Fibroblast of gingiva (primary cell): ENCODE data around the gene MTERF4.

Experiments used
- DNase-seq: peaks from one replicate; pipeline ENCODE4 v3.0.0-alpha.2; 2011; ENCODE audit warnings: low read depth

The MTERF4 gene, protein sequence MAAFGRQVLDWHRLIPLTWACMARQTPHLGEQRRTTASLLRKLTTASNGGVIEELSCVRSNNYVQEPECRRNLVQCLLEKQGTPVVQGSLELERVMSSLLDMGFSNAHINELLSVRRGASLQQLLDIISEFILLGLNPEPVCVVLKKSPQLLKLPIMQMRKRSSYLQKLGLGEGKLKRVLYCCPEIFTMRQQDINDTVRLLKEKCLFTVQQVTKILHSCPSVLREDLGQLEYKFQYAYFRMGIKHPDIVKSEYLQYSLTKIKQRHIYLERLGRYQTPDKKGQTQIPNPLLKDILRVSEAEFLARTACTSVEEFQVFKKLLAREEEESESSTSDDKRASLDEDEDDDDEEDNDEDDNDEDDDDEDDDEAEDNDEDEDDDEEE

DNA sequence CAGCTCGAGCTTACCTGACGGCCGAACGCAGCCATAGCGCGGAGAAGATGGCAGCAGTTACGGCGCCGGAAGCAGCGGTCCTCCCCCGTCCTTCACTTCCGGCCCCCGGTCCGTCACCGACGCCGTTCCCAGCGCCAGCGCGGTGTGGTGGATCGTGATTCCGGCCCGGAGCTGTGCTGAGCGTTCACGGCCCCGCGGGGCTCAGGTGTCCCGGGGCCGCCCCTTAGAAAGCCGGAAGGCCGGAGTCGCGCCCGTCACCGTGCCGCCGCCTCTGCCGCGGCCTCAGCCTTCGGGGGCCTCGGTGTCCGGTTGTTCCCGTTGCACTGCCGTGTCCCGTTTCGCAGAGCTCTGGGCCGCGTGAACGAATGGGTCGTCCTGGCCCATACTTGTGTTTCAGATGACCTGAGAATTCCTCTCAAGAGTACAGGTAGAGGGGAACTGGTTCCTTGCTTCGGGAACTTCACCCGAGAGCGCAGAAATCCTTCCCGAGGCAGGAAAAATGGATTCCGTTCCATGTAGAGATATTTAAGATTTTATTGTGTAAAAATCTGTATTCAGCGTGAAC is at the start of gene MTERF4:
Gene MTERF4, minus strand, starts transcription at position 49 of the 565 bp plus-strand sequence. Its CDS starts 14 bp downstream, at position 35.
- peak; percentile 81 for DNase-seq

DNA sequence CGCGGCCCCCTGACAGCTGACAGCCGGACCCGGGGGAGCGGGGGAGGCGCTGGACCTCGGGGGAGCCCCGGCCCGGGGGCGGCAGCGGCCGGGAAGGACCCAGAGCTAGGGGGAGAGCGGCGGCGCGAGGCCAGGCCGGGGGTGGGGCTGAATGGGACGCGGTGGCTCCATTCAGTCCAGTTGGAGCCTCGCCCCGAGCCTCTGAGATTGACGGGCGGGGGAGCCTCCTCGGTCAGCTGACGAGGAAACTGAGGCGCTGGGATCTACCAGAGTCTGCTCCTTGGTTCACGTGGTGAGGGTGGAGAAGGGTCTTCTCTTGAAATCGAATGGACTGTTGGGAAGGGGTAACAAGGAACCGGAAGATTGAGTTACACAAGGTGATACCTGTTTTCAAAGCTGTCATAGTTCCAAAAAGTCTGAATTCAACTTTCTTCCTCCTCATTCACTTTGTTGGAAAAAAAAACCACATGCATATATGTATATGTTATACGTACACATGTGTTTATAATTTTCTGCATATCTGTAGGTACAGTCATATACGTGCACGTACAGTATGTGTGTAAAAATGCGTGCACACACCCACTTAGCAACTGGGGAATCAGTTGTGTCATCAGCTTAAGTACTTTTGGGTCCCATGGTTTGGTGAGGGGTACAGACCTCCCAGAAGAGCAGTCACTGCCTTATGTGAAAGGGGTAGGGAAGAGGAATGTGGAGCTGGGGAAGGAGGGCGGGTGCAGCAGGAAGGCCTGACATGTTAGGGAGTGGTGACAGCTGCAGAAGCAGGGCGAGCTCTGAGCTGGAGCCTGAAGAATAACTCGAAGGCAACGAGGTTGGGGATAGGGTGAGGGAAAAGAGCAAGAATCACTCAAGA is 48.8 kb upstream of the MTERF4 start:
- DNase-seq, result no peak

DNA sequence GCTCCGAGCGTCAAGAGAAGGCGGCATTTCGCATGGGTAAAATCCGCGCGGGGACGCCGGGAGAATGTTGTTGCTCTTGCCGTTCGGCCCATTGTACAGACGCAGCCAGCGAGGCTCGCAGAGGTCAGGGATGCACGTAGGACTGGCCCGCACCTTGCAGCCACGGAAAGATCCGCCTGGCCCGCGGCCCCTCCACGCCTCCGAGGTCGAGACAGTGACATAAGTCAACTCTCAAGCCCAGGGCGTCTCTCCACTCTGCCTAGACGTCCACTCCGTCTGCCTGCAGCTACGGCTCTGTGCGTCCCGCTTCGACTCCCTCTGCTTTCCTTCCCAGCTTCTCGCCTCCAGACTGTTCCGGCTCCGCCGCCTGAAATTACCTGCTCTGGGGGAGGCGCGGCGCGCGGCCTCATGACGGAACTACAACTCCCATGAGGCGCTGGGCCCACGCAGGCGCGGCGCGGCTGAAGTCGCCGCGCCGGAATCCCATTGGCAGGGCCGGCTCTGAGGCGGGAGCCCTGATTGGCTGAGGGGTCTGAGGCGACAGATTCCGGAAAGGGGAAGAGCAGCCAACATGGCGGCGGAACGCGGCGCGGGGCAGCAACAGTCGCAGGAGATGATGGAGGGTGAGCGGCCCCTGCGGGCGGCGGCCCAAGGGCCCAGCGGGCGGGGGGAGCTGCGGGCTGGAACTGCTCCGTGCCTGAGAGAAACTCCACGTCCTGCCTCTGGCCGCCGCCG is 48.0 kb upstream of the MTERF4 start, which contains the start of gene PPP1R7:
Gene PPP1R7, plus strand, starts transcription at position 543 of the 735 bp plus-strand sequence. Its CDS starts 29 bp downstream, at position 572.
- peak; percentile 87 for DNase-seq

DNA sequence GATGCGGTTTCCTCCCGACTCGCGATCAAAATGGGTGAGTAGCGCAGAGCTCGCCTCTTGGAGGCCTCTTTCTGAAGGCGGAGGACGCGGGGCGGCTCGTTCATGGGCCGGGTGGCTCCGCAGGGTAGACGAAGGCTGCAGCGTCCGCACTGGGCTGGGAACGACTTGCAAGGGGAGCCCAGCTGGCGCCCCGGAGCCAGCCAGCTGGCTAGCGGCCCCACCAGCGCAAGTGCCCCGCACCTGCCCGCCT is 47.5 kb upstream of the MTERF4 start:
- DNase-seq, result no peak

DNA sequence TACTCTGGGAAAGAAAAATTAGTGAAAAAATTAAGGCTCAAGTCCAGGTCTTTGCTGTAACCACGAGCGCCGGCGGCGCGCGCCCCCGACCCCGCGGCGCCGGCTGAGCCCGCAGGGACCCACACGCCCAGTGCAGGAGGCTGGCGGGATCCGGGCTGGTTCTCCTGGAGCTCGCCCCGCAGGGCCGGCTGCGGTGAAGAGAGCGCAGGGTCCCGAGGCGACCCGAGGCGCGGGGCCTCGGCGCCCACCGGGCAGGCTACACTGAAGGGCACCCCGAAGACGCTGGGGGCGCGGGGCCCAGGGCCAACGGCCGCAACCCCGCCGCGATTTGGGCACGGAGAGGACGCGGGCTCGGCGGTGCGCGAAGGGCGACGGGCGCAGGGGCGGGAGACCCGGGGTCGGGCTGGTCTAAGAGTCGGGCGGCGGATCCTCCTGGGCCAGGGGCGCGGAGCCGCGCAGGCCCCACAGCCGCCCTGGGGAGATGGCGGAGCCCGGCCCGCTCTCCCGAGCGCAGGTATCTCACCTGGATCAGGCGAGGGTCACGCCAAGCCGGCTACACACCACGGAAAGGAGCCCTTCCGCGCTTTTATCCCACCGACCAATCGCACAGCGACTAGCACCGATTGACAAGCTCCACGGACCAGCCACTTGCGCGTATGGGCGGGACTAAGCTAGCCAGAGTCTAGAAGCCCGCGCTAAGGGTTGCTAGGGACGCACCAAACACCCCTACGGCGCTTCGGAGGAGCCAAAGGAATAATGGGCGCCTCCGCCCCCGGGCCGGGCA is 47.0 kb upstream of the MTERF4 start, which contains the start of gene PASK:
Gene PASK, minus strand, starts transcription at position 582 of the 784 bp plus-strand sequence. CDS start 6,440 bp downstream, outside the sequence.
- DNase-seq, result peak; percentile 89

DNA sequence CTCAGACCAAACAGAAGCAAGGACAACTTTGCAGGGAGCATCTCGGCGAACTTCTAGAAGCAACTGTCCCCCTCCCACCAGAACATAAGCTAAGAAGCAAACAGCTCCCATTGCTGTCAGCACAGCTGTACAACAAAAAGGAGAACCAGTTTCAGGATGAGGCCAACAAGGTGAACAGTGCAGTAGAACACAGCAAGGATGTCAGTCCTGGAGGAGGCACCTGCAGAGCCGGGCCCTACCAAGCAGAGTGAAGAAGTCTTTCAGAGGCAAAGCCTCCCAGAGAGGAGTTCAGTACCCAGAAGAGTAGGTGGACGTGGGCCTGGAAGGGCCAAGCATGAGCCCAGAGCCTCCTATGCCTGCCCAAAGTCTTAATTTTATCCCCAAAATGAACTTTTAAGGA is 46.2 kb upstream of the MTERF4 start:
- no peak for DNase-seq

DNA sequence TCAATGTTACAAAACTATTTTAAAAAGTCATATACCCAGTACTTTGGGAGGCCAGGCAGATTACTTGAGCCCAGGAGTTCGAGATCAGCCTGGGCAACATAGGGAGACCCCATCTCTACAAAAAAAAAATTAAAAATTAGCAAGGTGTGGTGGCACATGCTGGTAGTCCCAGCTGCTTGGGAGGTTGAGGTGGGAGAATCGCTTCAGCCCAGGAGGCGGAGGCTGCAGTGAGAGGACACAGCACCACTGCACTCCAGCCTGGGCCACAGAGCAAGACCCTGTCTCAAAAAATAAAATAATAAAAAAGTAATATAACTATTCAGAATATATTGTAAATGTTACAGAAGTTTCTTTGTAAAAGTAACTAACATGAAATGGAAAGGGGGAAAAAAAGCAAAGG is 45.2 kb upstream of the MTERF4 start:
- no peak for DNase-seq

DNA sequence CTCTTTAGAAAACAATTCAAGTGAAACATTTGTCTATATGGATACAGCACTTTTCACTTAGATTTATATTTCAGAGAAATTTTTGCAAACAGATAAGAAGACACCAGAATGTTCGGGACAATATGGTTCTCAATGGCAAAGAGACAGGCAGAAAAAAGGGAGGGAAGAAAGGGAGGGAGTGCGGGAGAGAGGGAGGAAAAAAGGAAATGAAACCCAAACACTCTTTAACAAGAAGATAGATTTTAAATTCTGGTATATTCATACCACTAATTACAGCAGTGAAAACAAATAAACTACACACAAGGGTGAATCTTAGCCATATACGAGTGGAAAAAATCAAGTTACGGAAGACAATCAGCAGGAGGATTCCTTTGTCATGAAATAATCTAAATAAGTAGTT is 44.2 kb upstream of the MTERF4 start:
- DNase-seq, result no peak

DNA sequence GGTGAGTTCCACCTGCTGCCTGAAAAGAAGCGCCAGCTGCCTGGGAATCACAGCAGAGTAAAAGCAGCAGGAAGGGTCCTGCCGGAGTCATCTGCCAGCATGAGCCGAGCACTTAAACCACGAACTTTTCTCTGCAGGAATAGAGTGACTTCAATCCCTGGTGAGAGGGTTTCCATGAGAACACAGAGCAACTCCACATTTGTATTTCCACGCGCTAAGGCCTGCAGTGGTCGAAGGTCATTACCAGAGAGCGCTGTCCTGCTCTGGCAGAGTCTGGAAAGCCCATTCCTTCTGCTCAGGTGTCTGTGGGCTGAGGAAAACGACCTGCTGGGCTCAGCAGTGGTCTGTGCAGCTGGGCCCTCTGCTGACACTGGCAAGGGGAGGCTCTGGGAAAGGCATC is 40.5 kb upstream of the MTERF4 start:
- no peak for DNase-seq

DNA sequence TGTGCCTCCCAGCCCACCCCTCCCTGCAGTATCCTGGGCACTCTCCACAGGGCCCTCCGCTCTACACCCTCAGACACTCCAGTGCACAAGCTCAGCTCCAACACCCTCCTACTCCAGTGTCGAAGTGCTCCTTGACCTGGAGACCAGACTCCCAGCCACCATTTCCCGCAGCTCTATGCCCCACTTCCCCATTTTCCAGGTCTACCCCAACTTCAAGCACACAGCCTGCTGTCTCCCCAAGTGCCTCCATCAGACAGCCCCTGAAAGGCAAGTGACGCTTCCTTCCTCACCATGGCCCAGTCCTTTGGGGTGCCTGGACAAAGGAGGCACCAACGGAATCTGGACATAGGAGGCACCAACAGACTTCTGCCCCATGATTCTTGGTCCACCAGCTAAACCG is 40.0 kb upstream of the MTERF4 start:
- DNase-seq, result no peak

DNA sequence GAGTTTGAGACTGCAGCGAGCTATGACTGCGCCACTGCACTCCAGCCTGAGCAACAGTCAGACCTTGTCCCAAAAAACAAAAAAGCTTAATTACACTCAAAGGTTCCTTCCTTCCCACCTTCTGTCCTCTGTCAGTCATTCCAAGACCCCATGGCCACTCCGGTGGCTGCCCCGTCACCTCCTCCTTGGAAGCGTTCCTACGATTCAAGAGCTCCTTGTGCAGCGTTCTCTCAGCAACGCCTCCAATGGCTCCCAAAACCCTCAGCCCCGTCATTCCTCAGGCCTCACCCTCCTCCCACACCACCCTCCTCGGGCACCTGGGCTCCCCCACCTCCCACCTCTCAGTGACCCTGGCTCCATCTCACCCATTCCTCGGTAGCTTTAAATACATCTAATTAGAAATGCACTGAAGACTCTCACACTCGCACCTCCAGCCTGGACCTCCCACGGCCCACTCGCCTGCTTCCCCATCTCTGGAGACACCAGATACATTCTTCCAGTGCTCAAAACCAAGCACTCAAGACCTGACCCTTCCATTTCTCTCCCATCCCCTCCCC is 39.2 kb upstream of the MTERF4 start:
- DNase-seq, result no peak

DNA sequence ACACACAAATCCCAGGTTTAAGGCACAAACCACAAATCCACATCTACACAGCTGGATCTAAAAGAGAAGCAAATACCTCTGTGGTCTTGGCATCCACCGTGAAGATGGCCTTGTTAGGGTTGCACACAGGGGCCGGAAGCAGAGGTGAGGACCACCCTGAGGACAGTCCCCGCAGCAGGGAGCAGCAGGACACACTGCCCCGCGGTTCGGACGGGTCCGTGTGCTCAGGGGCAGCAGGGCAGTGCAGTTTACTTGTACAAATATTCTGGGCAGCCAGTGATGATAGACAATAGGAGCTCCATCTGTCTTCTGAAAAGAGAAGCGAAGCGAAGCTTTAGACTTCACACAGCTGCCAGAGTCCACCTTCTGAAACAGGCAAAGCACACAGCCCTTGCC is 38.4 kb upstream of the MTERF4 start:
- DNase-seq, result no peak

DNA sequence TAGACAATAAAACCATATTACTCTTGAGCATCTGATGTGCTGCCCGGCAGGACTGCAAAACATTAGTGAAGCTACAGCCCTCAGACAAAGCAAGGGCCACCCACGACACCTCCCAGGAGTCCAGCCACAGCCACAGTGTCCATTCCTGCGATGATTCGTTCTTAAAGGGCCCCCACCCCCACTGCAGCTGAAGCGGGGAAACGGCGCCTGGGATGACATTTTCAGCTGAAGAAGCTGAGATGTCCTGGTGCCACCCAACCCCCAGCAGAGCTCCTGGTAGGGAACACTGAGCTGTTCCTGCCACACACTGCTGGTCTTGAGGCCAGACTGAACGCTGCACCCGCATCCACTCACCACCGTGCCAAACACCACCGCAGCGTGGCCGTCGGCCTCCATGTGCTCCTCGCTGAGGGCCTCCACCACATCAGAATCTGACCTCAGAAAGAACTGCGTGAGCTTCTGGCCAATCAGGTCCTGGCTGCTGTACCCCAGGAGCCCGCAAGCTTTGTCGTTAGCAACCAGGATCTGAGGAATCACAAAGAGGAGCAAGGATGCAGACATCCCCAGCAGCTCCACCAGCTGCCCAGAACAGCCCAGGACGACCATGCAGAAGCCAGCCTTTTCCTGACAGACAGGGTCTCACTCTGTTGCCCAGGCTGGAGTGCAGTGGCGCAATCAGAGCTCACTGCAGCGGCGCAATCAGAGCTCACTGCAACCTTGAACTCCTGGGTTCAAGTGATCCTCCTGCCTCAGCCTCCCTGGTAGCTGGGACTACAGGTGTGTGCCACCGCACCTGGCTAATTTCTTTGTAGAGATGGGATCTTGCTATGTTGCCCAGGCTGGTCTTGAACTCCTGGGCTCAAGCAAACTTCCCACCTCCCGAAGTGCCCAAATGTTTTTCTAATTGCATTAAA is 37.7 kb upstream of the MTERF4 start:
- DNase-seq, result no peak

DNA sequence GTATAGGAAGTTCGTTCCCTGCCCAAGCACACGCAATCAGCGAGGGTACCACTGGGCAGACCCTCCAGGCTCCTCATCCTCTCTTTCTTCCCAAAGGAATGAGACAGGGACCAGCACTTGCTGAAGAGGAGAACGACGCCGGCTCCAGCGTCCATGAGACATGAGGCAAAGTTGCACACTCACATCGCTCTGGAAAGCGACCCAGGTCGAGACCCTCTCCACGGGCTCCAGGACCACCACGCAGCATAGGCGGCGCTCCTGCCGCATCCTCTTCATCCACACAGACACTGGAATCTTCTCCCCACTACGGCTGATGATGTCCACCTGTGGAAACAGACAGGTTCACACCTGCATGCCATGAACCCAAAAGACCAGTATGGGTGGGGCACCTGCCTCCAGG is 36.4 kb upstream of the MTERF4 start:
- DNase-seq, result no peak

DNA sequence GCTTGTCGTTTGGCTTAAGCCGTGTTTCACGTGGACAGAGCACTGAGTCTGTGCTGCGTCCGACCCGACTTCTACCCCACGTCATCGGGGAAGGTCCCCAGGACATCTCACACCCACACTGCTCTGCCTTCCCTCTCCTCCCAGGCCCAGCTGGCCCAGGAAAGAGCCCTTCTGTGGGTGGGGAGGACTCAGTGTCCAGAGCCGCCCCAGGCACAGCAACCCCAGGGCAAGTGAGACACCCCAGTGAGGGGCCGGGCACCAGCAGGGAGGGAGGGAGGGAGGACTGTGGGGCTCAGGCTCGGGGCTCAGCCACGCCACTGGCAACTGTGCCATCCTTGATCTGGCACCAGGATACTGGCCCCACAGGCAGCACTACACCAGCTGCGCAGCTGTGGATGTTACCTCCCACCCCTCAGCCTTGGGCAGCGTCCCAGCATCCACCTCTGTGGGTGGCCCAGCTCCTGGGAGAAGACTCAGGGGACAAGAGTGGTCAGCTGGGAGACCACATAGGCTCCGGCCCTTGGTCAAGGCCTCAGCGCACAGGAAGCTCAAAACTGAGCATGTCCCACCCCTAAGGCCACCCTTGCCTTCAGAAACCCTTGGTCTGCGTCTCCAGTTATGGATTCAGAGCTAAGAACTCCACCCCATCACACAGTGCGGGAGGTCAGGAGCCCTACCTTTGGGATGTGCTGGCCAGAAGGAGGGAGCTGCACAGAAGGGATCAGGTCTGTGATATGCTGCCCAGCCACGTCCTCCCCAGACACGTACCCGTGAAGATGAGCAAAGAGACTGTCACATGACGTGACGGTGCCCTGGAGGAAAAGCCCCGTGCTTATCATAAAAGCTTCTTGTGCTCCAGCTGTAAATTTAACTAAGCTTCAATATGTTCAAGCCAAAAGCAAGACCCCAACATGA is 35.4 kb upstream of the MTERF4 start:
- DNase-seq, result no peak

DNA sequence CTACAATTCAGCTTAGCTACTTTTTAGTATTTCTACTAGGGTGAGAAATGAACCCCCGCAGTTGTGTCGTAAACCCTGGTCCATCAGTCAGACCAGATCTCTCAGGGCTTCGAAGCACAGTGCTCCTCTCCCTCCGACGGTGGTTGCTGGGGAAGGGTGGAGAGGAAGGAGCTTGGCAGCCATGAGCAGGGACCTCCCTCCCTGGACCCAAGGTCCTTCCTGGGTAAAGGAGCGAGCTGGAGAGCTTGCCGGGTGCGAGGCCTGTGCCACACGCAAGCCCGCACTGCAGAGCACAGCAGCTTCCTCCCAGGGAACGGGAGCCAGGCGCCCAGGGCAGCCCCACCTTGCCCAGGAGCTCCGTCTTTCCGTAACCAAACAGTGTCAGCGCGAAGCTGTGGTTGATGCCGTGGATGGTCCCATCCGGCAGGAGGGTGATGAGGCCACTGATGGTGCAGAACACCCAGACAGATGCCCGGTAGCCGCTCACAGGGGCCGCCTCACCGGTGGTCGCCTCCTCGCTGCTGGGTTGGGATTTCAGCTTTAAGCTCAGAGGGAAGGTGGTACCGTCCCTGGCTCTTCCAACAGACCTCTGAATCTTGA is 34.7 kb upstream of the MTERF4 start:
- DNase-seq, result no peak

DNA sequence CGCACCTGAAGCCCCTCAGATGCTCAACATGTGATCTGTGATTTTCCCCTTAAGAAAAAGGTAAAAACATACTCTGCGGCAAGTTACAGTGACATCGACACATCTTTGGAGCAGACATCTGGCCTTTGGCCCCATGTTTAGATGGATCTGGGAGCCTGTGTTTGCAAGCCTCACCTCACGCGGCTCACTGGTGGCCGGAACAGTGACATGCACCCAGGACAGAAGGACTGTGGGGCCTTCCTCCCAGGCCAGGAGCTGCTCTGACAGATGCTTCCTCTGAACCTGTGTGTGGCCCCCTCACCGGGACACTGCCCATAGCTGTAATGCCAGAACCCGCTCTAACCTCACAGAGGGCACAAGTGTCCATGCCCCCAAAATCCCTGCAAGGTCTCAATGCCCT is 34.1 kb upstream of the MTERF4 start:
- DNase-seq, result no peak

DNA sequence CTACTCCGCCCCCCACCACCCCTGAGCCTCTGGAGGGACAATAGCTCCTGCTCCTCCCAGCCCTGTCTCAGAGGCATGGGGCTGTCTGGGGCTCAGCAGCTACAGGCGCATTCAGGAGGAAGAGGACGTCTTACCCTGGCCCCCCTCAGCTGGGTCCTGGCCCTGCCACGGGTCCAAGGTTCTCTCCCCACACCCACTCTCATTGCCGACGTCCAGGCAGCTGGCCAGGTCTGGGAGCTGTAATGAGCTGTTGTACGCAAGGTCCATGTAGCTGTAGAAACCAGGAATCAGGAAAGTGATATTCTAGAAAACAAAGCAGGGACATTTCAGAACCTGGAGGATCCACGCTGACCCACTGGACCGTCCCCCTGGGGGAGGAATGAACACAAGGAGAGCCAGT is 33.6 kb upstream of the MTERF4 start:
- no peak for DNase-seq

DNA sequence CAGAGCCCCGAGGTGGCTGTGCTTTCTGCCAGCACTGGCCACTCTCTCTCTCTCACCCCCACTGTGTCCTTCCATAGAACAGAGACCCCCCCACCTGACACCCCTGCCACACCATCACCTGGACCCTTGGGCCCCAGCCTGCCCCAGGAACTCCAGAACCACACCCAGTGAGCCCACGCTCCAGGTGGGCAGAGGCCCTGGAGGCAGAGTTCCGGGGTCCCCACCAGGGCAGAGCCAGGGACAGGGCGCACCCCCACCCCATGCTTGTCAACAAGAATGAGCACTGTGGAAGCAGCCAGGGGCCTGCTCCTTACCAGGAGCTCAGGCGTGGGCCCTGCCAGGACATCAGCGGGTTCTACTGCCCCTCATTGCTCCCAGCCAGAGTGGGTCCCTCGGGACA is 32.6 kb upstream of the MTERF4 start:
- no peak for DNase-seq
